ENCODE measurements around the gene NTN1. TPM values are rescaled to one million over a fixed set of nuclear protein-coding genes. Genes with fewer than 3 reads are reported as not detected.
A peak's percentile ranks its signal among the peaks of the same experiment; 100 is the strongest.

Gene NTN1
- total and polyA plus RNA-seq, 3 experiments from 2014 or later, result 0.24 to 0.33 TPM; not detected in 1

DNA sequence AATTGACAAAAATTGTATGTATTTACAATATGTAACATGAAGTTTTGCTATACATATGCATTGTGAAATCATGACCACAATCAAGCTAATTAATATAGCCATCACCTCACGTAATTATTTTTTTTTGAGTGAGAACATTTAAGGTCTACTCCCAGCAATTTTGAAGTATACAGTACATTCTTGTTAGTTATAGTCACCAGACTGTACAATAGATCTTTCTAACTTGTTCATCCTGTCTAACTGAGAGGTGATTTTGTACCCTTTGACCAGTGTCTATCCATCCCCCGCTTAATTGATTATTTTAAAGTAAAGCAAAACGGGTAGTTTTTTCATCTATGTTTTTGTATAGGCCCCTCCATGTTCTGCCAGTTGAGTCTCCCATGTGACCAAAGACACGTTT, 30.3 kb downstream of the NTN1 start:
- H3K36me3 Mint-ChIP-seq, result no peaks in the 10 kb centered on the region
- H3K27me3 ChIP-seq (ENCODE audit: insufficient read depth, low read length, poor library complexity, severe bottlenecking), result no peaks in the 10 kb centered on the region
- no peak for DNase-seq
- H3K9me3 Mint-ChIP-seq, result no peaks in the 10 kb centered on the region
- no peaks in the 10 kb centered on the region for H3K4me1 Mint-ChIP-seq
- peaks cover 6 to 49% of the 10 kb centered on the region in 2 donors for H3K27me3 Mint-ChIP-seq
- ChIA-PET POLR2A (no interaction called here), CTCF (no interaction called here)
- H3K36me3 ChIP-seq (ENCODE audit: insufficient read depth, low read length), result no peaks in the 10 kb centered on the region
- no peak overlapping the region for H3K27ac Mint-ChIP-seq
- no peak overlapping the region for H3K27ac ChIP-seq (ENCODE audit: low read depth, low read length)
- H3K4me3 Mint-ChIP-seq, result no peak overlapping the region
- no peak overlapping the region for H3K4me3 ChIP-seq (ENCODE audit: low read length)
- no peaks in the 10 kb centered on the region for H3K4me1 ChIP-seq (ENCODE audit: insufficient read depth, low read length)
- no peaks in the 10 kb centered on the region for H3K9me3 ChIP-seq (ENCODE audit: low read length)

DNA sequence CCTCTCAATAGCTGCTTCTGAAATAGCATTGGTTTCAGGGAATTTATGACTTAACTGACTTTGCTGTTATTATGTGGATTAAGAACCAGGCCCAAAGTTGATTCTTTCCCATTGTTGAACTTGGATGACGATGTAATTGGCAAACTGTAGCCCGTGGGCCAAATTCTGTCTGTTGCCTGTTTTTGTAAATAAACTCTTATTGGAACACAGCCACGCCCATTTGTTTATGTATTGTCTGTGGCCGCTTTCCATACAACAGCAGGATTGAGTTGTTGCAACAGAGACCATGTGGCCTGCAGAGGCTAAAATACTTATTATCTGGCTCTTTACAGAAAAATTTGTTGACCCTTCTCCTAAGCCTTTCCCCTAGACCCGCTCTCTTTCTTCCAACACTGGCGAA, 31.6 kb downstream of the NTN1 start:
- ChIA-PET CTCF (no interaction called here), POLR2A (no interaction called here)
- peaks cover 3 to 49% of the 10 kb centered on the region in 2 donors for H3K27me3 Mint-ChIP-seq
- H3K9me3 ChIP-seq (ENCODE audit: low read length), result no peaks in the 10 kb centered on the region
- no peak overlapping the region for H3K27ac ChIP-seq (ENCODE audit: low read depth, low read length)
- no peak for DNase-seq
- no peak overlapping the region for H3K4me3 Mint-ChIP-seq
- no peaks in the 10 kb centered on the region for H3K27me3 ChIP-seq (ENCODE audit: insufficient read depth, low read length, poor library complexity, severe bottlenecking)
- no peaks in the 10 kb centered on the region for H3K4me1 ChIP-seq (ENCODE audit: insufficient read depth, low read length)
- no peak overlapping the region for H3K4me3 ChIP-seq (ENCODE audit: low read length)
- no peaks in the 10 kb centered on the region for H3K36me3 ChIP-seq (ENCODE audit: insufficient read depth, low read length)
- H3K36me3 Mint-ChIP-seq, result no peaks in the 10 kb centered on the region
- H3K4me1 Mint-ChIP-seq, result no peaks in the 10 kb centered on the region
- no peaks in the 10 kb centered on the region for H3K9me3 Mint-ChIP-seq
- peak overlapping the region in 1 of 8 donors; percentile 33 for H3K27ac Mint-ChIP-seq

DNA sequence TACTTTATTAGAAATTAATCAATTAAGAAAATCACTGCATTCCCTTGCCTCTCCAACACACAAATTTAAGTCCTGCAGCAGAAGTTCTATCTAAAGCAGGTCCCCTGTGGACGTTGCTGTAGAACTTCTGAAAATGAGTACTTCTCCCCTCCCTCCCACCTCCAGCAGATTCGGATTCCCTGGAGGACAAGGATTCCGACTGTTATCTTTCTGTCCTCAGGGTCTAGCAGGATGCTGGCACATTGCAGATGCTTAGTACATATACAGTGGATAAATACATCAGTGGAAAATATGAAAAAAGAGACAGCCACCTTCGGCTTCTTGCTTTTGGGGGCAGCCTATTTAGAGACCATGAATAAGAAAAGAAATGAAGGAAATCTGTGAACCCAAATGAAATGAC, 32.1 kb downstream of the NTN1 start:
- POLR2A ChIA-PET, result no interaction called here
- H3K36me3 ChIP-seq (ENCODE audit: insufficient read depth, low read length), result no peaks in the 10 kb centered on the region
- DNase-seq, result no peak
- no peaks in the 10 kb centered on the region for H3K9me3 Mint-ChIP-seq
- no peak overlapping the region for H3K4me3 ChIP-seq (ENCODE audit: low read length)
- no peak overlapping the region for H3K27ac ChIP-seq (ENCODE audit: low read depth, low read length)
- H3K4me1 ChIP-seq (ENCODE audit: insufficient read depth, low read length), result no peaks in the 10 kb centered on the region
- H3K9me3 ChIP-seq (ENCODE audit: low read length), result no peaks in the 10 kb centered on the region
- H3K27ac Mint-ChIP-seq, result no peak overlapping the region
- peaks cover 0 to 52% of the 10 kb centered on the region in 2 donors for H3K27me3 Mint-ChIP-seq
- CTCF ChIA-PET, result no interaction called here
- no peaks in the 10 kb centered on the region for H3K27me3 ChIP-seq (ENCODE audit: insufficient read depth, low read length, poor library complexity, severe bottlenecking)
- no peaks in the 10 kb centered on the region for H3K4me1 Mint-ChIP-seq
- H3K36me3 Mint-ChIP-seq, result no peaks in the 10 kb centered on the region
- no peak overlapping the region for H3K4me3 Mint-ChIP-seq

DNA sequence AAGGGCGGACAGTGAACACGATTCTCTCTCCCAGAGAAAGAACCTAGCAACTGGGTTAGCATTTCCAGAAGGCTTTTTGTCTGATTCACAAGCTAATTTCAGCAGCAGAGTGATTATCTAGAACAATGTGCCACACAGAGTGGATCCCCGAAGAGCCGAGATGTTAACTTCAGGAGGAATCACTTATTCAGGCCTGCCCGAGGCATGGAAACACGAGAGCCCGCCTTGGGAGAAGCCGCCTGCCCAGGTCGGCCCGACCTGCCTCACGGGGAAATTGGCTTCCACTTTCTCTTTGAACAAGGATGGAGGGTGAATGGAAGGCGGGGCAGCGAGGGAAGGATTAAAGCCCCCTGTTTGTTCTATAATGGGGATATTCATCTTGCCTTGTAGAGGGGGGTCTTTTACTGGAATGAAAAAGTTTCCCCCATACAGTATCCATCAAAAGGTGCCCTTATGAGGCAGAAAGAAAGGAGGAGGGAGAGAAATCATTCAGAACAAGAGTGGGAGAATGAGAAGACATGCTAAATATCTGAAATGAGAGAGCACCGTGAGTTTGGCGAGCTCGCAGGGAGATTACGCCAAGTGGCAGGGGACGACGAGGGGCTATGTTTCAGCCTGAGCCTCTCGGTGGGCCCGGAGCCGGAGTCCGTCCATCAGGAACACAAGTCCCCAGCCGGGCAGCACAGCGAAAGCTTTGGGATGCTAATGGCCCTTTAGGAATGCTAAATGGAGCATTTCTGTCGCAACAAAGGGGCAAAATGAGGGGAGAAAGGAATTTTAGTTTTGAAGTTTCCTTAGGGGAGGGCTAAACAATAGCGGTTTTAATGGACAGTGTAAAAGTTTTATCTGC, 33.0 kb downstream of the NTN1 start:
- Mint-ChIP-seq H3K4me3 (no peak overlapping the region), H3K36me3 (no peaks in the 10 kb centered on the region), H3K4me1 (no peaks in the 10 kb centered on the region), H3K27me3 (peaks cover 0 to 48% of the 10 kb centered on the region in 2 donors), H3K9me3 (no peaks in the 10 kb centered on the region), H3K27ac (no peak overlapping the region)
- H3K4me1 ChIP-seq (ENCODE audit: insufficient read depth, low read length), result no peaks in the 10 kb centered on the region
- CTCF ChIA-PET, result no interaction called here
- H3K27ac ChIP-seq (ENCODE audit: low read depth, low read length), result no peak overlapping the region
- DNase-seq, result no peak
- no peaks in the 10 kb centered on the region for H3K27me3 ChIP-seq (ENCODE audit: insufficient read depth, low read length, poor library complexity, severe bottlenecking)
- POLR2A ChIA-PET, result no interaction called here
- H3K36me3 ChIP-seq (ENCODE audit: insufficient read depth, low read length), result no peaks in the 10 kb centered on the region
- no peaks in the 10 kb centered on the region for H3K9me3 ChIP-seq (ENCODE audit: low read length)
- H3K4me3 ChIP-seq (ENCODE audit: low read length), result no peak overlapping the region

DNA sequence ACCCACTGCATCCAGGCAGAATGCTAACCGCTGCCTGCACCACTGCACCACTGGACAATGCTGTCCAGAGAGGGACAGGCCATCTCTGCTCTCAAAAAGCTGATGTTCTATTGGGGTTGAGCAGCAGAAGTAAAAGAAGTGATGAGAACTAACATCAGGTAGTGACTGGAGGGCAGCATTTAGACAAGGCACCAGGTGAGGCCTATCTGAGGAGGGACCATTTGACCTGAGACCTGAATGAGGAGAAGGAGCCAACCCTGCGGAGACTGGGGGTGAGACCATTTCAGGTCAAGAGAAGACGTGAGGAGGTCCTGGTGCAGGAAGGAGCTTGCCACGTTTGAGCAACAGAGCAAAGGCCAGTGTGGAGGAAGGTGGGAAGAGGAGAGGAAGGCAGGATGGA, 34.0 kb downstream of the NTN1 start:
- Histone ChIP-seq H3K27me3 (ENCODE audit: insufficient read depth, low read length, poor library complexity, severe bottlenecking) (no peaks in the 10 kb centered on the region), H3K4me3 (ENCODE audit: low read length) (no peak overlapping the region), H3K36me3 (ENCODE audit: insufficient read depth, low read length) (no peaks in the 10 kb centered on the region), H3K9me3 (ENCODE audit: low read length) (no peaks in the 10 kb centered on the region), H3K27ac (ENCODE audit: low read depth, low read length) (no peak overlapping the region), H3K4me1 (ENCODE audit: insufficient read depth, low read length) (no peaks in the 10 kb centered on the region)
- no peak for DNase-seq
- Mint-ChIP-seq H3K4me1 (no peaks in the 10 kb centered on the region), H3K36me3 (no peaks in the 10 kb centered on the region), H3K27ac (no peak overlapping the region), H3K9me3 (no peaks in the 10 kb centered on the region), H3K4me3 (peak overlapping the region in 1 of 7 donors; percentile 49), H3K27me3 (peaks cover 3 to 44% of the 10 kb centered on the region in 2 donors)
- POLR2A ChIA-PET, result no interaction called here
- CTCF ChIA-PET, result no interaction called here

DNA sequence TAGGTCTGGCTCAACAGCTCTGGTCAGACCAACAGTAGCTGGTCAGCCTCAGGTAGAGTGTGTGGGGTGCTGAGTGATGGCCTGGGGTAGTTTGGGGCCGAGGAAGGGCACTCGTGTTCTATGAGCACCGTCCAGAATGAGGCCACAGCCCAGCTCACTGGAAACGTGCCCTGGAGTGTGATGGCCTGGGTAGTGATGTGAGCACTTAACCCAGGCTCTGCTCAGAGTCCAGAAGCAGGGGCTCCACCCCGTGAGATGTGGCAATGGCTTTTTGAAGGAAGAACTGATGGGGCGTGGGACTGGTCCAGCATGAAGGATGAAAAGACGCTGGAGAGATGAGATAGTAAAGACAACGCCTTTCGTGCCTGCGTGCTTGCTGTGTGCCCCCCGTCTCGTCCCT, 35.3 kb downstream of the NTN1 start:
- Mint-ChIP-seq H3K4me1 (no peaks in the 10 kb centered on the region), H3K36me3 (no peaks in the 10 kb centered on the region)
- no peaks in the 10 kb centered on the region for H3K27me3 ChIP-seq (ENCODE audit: insufficient read depth, low read length, poor library complexity, severe bottlenecking)

DNA sequence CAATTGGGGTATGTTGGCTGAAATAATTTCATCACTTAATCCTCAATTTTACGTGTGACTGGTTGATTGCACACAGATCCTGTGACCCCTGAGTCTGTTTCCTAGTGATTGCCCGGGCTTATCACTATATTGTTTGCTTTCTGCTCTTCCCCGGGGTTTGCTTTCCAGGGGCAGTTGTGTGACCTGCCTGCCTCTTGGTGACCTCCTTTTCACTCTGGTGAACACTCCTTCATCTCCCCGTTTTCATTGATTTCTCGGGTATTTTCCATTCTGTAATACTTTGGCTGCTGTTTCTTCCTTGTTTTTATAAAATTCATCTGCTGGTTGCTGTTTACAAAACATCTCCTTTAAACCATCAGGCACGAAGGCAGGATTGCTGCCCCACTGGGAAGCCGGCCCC, 36.0 kb downstream of the NTN1 start:
- no peaks in the 10 kb centered on the region for H3K9me3 Mint-ChIP-seq
- Histone ChIP-seq H3K27me3 (ENCODE audit: insufficient read depth, low read length, poor library complexity, severe bottlenecking) (no peaks in the 10 kb centered on the region), H3K36me3 (ENCODE audit: insufficient read depth, low read length) (no peaks in the 10 kb centered on the region), H3K4me1 (ENCODE audit: insufficient read depth, low read length) (no peaks in the 10 kb centered on the region), H3K9me3 (ENCODE audit: low read length) (no peaks in the 10 kb centered on the region), H3K27ac (ENCODE audit: low read depth, low read length) (no peak overlapping the region), H3K4me3 (ENCODE audit: low read length) (no peak overlapping the region)
- H3K4me3 Mint-ChIP-seq, result no peak overlapping the region
- no peak overlapping the region for H3K27ac Mint-ChIP-seq
- no peak for DNase-seq
- ChIA-PET POLR2A (no interaction called here), CTCF (no interaction called here)
- peaks cover 3 to 34% of the 10 kb centered on the region in 2 donors for H3K27me3 Mint-ChIP-seq
- no peaks in the 10 kb centered on the region for H3K36me3 Mint-ChIP-seq
- H3K4me1 Mint-ChIP-seq, result no peaks in the 10 kb centered on the region

More for the DNA sequence above, 35.3 kb downstream of the NTN1 start:
- Mint-ChIP-seq H3K27me3 (peaks cover 3 to 39% of the 10 kb centered on the region in 2 donors), H3K27ac (no peak overlapping the region), H3K9me3 (no peaks in the 10 kb centered on the region), H3K4me3 (no peak overlapping the region)
- POLR2A ChIA-PET, result no interaction called here
- no peaks in the 10 kb centered on the region for H3K36me3 ChIP-seq (ENCODE audit: insufficient read depth, low read length)
- no peaks in the 10 kb centered on the region for H3K4me1 ChIP-seq (ENCODE audit: insufficient read depth, low read length)
- DNase-seq, result no peak
- no peak overlapping the region for H3K27ac ChIP-seq (ENCODE audit: low read depth, low read length)
- H3K9me3 ChIP-seq (ENCODE audit: low read length), result no peaks in the 10 kb centered on the region
- CTCF ChIA-PET, result no interaction called here
- no peak overlapping the region for H3K4me3 ChIP-seq (ENCODE audit: low read length)

- Mint-ChIP-seq H3K9me3 (peaks cover 0 to 2% (median 0%) of the 10 kb centered on the region in 5 donors), H3K27me3 (peaks cover 6 to 23% of the 10 kb centered on the region in 2 donors), H3K4me3 (no peak overlapping the region), H3K4me1 (no peaks in the 10 kb centered on the region), H3K27ac (no peak overlapping the region), H3K36me3 (no peaks in the 10 kb centered on the region)
- Histone ChIP-seq H3K4me1 (ENCODE audit: insufficient read depth, low read length) (no peaks in the 10 kb centered on the region), H3K27me3 (ENCODE audit: insufficient read depth, low read length, poor library complexity, severe bottlenecking) (no peaks in the 10 kb centered on the region), H3K4me3 (ENCODE audit: low read length) (no peak overlapping the region), H3K9me3 (ENCODE audit: low read length) (no peaks in the 10 kb centered on the region), H3K36me3 (ENCODE audit: insufficient read depth, low read length) (no peaks in the 10 kb centered on the region), H3K27ac (ENCODE audit: low read depth, low read length) (no peak overlapping the region)
- POLR2A ChIA-PET, result no interaction called here
- CTCF ChIA-PET, result no interaction called here
- no peak for DNase-seq
Measured at GRCh38 chr17:9062399-9062902, 41.1 kb downstream of the NTN1 start.
